Pons (tissue), 1 donor: ENCODE data around the gene NFIB.

Source experiments
- DNase-seq: peaks from one replicate; pipeline ENCODE4 v3.0.0-alpha.2; 2016; ENCODE audit warnings: low spot score

Gene NFIB

DNA sequence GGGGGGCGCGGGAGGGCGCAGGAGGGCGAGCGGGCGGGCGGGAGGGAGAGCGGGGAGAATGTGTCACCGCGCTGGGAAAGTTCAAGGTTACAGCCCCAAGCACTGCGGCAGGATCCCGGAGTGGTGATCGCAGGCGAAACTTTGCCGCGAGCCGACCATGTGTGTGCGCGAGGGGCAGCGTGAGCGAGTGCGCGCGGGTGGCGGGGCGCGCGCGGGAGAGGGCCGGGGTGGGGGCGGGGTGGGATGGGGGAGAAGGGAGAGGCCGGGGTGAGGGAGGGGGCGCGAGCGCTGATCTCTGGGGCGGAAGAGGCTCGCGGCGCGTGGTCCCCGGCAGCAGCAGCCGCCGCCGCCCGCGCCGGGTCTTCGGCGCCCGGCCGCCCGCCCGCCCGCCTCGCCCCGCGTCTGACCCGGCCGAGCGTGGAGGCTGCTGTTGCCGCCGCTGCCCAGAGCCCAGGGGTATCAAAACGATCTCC, at the start of gene NFIB:
NFIB (minus strand) TSS at position 191 of the 473 bp plus-strand sequence. CDS start 630 bp downstream, outside the sequence.
- peak; percentile 44 for DNase-seq

DNA sequence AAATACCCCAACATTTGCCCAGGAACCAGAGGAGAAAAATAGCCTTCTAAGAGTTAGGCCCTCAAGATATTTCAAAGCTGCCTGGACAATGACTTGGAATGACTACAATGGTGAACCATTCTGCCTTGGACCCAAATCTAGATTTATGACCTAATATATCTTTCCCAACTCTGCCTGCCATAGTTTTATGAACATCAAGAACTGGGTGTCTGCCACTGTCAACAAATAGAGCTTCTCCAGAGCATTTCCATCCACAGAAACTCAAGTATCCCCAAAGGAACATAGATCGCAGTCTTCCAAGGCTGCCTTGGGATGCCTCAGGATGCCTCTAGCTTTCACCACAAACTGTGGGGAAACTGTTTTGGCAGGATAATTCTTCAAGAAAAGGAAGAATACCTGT, 48.2 kb upstream of the NFIB start:
- DNase-seq: no peak

DNA sequence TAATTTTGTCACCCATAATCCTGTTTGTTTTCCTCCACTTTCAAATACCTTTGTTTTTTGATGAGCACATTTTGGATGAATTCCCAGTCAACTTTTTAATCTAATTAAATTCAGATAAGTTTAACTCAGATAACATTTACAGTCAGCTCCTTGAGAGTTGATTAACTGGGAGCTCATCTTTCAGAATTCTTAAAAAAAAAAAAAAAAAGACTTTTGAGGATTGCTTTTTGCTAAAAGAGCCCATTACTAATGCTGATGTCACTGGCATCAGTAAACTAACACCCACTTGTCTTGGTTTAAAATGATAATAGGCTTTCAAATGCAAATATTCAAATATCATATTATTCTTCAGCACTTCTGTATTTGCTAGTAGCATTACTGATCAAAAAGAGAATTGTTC, 47.1 kb upstream of the NFIB start:
- DNase-seq: no peak

DNA sequence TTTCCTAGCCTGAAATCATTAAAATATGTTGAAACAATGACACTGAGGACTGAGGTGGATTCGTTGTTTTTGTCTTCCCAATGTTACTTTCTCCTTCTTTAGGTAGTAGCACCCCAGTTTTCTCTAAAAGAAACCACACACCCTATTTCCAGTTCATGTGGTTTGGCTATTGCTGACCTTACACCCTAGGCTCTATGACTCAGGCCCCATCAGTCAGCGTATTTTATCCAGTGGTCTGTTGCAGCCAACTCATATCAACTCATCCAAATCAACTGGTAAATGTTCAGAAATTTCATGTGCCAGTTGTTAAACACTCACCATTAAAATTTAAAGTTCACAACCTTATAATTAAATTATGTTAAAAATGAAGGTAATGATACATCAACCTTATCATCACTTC, 44.6 kb upstream of the NFIB start:
- DNase-seq: no peak

DNA sequence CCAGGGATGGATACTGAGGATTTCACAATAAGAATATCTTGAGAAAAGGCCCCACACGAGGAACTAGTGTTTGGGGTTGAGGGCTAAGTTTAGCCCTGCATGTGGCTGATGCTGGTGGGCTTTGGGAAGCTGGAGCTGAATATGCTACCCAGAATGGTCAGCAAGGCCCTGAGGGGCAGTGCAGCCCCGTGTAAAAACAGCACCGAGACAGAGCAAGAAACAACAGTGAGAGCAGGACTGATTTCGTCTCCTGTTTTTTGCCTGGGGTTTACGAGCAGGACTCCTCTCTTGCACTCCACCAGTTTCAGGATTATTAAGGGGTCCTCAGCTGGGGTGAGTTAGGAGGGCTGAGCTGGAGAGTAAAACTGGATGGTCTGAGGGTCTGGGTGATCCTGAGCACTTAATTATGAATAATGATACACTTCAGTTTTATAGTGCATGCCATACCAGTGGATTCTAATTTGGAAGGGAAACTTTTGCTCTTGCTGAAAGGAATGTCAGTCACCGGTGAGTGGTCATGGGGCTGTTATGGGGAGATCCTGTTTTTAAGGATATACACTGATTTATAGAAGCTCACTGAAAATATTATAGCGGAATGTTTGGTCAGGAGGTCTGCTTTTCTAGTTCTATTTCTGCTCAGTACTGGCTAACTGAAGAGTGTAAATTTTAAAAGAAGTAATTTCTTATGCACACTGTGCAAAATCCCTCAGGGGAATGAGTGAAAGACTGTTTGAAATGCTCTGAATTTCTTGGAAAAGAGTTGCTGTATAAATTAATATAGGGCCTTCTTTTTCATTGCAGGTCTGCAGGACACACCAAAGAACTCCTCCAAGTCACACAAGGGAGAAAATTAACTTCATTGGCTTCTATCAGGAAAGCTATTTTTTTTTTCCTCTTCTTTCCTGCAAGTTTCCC, 42.7 kb upstream of the NFIB start:
- no peak for DNase-seq

DNA sequence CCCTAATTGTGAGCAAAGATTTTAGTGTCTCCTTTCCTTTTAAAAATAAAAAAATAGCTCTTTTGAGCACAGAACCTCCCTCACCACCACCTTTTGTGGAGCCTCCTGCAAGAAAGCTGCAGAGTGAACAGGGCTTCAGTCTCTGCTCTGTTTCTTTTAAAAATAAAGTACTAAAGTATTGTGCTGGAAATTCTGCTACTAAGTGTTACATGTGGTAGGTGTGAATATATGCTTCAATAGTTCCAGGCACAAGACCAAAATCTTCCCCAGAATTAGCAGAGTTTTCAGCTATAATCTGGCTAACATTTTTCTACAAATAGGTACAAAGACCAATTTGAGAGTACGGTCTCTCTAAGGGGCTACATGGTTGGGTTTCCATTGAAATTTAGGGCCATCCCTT, 40.3 kb upstream of the NFIB start:
- no peak for DNase-seq

DNA sequence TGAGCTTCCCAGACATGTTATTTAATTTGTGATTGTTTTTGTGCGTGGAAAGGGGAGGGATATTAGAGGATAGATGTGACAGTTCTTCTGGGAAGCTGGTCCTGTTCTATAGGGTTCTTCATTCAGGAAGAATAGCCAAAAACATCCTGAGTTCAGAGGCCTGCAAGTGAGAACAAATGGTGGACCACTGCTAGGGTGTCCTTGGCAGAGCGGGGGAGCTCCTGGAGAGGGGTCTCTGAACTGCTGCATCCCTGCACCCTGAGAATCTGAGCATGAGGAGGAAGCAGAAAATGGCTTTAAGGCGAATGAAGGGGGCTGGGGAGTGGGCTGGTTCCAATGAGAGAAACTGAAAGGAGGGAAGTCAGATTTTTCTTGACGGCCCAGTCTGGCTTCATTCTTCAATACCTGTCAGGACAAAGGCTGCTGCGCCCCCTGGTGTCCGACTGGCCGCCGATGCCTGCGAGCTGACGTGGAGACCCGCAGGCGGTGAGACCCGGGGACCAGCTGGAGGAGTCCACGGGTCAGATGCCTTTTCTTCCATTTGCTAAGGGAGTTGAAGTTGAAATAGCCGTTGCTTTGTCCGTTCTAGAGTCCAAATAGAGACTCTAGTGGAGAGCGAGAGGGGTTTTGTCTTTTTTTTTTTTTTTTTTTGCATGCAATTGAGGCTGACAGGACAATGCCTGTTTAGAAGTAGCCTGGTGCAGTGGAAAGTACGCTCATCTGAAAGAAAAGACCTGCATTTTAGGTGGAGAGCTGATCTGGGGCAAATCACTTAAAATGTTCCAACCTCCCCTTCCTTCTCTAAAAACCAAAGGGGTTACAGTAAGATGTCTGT, 39.5 kb upstream of the NFIB start:
- DNase-seq: peak; percentile 92

DNA sequence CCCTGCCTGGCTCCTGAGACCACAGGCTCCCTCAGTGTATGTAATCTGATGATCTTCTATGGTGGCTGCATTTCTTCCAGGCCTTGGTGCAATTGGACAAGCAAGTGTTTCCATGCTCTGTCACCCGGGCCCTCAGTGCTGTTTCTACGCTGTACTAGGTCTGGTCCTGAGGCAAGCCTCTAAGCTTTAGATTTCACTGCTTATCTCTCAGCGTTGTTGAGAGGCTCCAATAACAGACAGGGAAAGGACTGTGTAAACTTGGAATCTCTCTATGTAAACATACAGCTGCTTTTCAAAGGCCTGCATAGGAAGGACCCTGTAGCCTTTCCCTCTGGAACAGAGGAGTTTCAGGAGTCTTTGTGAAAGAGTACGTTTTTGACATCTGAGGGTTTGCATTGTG, 38.6 kb upstream of the NFIB start:
- DNase-seq: no peak

DNA sequence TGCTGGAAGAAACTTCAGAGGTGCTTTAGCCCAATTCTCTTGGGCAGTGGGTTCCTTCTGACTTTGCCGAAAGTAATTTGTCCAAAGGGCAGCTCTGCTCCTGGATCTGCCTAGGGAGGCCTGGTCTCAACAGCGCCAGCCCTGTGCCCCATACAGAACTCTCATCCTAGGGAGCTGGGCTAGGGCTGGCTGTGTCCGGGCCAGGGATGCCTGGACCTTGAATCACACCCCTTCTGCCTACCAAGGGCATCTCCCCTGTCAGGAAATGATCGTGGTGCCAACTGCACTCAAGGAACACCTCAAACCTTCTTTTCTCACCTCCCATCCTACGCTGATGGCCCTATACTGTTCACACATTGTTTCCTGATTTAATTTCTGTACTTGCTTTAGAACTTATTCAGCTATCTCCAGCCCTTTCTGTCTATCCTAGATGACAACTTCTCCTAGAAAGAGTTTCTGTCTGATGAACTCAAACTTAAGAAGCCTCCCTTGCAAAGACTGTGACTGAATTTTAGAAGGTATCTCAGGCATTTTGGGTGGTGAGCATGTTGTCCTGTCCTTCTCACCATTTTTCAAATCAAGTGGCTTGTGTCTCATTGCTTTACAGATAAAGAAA, 37.4 kb upstream of the NFIB start:
- DNase-seq: no peak

DNA sequence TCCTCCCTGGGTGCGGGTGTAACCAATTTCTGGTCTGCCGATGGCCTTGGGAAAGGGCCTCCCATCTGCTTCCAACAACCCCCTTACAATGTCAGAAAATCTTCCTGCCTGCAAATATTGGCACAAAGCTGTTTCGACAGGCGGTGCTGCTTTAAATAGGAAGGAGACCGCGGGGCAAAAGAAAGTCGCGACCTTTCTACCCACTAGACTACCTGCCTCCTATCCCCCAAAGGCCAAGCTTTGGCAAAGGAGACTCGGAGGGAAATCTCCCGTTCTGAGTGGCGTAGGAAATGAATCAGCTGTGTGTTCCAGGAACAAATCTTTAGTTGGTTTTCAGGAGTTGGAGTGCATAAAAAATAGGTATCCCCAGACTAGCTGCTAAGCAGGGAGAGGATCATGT, 36.8 kb upstream of the NFIB start:
- no peak for DNase-seq

DNA sequence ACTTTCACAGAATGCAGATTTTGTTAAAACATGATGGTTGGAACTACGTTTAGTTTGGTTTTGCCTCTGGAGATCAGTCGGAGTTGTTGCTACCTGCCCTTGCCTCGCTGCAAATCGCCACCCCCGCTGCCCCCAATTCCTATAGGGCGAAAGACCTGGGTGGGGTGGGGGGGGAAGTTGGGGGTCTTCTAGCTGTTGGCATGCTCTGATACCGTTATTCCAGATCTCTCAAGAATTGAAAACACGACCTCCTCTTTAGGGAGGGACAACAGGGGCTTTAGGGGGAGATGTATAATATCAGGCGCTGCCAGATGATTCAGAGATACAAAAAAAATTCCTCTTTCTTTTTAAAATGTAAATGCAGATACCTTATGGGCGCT, 36.4 kb upstream of the NFIB start:
- no peak for DNase-seq

DNA sequence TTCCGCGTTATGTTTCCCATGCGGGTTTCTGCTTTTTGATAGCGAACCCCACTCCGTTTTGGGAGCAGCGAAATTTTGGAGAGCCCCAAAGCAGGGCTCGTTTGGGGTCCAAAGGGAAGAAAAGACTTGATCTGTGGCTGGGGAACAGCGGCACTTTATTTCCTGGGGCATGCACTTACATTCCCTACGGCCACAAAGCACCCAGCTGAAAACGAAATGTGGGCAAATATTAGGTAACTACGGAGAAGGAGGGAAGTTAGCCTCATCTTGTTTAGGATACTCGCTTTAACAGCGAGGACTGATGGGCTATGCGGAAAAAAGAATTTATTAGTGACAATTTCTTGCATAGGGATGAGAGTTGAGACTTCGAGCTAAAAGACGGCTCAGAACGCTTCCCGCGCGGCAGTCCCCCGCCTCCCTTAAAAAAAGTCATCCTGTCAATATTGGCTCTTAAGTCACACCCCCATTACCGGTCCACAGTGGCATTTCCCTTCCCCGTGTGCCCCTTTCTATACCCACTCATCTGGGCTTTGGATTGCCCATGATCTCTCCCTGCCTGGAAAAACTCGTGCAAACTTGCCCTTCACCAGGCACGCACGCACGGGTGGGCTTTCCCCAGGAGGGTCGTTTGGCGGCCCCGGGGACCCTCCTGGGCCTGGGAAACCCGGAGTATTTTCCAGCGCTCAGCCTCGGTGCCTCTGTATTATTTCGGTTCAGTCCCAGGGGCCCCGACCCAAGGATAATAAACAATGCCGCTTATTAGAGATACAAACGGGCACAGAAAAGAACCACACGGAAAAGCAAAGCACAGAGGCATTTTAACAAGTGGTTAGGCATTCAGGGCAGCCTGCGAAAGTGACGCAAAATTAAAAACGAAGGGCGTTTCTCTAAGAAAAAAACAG, 35.8 kb upstream of the NFIB start:
- peak; percentile 45 for DNase-seq

DNA sequence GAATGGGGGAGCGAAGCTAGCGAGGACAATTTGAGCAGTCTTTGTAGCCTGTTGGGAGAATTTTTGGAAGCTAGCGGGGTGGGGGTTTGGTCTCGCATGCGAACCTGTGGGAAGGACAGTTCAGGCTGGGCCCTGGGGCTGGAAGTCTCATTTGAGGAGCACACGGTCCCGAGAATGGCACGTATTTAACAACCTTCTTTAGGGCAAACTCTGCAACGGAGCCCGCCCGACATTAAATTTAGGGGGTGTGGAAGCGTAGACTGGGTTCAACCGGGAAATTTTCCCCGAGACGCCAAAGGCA, 35.2 kb upstream of the NFIB start:
- DNase-seq: no peak

DNA sequence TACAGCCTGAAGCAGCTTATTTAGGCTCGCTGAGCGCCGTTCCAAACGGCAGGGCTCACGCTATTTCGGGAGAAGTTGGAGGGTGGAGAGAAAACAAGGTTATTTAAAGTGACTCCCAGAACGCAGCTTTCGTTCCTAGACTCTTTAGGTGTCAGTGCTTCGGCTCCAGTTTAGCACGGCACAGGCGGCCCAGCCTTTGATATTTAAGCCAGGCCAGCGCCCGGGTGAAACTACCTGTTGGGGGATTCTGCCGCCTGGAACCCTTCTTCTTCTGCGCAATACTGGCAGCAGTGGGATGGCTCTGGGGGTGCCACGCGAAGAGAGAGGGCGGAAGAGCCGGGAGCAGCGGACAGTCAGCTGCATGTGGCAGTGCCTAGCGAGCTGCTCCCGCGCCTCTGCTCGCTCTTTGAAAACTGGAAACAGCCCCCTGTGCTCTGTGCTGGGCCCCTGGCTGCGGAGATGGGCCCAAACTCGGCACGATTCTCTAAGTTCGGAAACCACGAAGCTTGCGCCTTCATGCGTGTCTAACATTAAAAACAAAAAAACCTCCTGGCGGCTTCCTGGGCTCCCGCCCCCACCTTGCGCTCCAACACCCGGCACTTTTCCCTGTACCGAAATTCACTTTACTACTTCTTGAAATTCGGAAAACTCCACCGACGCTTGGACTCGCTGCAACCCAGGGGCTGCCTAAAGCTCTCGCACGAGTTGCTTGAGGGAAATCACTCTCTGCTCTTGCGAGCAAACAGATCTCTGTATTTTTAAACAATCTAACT, 34.6 kb upstream of the NFIB start:
- no peak for DNase-seq

DNA sequence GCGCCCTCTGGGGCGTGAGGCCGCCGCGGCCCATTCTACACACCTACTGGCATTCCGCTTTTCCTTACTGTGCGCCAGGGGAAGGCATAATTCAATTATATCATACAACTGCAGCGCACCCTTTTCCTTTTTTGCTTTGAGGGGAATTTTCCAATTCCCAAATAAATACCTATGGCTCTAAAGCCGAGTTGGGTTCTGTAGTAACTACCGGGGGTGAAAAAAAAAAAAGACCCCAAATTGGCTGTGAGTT, 34.1 kb upstream of the NFIB start:
- DNase-seq: peak; percentile 52

DNA sequence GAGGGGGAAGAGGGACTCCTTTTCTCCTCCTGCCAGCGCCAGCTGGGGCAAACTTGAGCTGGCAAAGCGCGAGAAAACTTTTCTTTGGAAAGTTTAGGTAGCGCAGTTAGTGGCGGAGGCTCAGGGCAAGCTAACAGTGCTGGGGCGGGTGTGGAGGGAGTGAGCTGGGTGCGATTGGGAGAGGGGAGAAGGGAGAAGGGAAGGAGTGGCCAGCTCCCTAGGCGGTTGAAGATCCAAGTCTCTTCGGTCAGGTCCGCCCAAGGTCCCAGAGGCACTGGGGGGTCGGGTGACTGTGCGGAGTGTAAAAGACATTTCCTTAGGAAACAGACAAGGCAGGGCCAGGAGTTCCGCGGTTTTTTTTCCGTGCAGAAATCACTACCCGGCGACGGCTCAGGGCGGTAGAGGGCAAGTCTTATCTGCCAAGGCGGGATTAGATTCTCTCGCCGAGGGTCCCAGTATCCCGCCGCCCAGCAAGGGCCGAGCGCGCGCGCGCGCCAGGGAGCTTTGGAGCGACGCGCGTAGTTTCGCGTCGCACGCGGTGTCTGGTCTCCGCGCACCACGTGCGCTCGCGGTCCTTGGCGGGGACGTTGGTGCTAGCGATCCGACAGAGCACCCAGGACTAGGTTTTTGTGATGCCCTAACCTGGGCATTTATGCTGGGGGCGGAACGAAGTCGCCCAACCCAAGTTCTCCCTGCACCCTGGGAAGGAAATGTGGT, 33.6 kb upstream of the NFIB start:
- DNase-seq: no peak

DNA sequence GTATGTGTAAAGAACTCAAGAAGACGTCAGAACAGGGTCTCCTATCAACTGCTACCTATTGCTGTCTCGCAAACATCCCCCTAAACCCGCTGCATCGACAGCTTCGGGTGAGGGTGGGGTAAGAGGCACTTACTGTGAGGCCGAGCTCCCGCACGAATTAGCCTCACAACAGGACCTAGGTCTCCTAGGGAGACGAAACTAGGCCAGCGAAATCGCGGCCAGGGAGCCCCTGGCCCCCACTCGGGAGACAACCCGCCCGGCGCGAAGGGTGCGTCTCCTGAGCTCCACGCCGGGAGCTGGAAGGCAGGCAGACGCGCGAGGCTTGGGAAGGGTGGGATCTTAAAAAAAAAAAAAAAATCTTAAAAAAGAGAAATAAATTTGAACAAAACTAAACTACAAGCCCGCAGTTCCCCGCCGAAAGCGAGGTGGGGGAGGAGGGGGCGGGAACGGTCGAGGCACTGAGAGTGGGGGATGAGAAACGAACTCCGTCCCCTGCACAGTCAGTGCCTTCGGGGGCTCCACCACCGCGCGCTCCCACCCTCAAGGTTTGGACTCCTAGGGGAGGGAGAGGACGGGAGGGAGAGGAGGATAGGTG, 33.0 kb upstream of the NFIB start:
- DNase-seq: no peak

DNA sequence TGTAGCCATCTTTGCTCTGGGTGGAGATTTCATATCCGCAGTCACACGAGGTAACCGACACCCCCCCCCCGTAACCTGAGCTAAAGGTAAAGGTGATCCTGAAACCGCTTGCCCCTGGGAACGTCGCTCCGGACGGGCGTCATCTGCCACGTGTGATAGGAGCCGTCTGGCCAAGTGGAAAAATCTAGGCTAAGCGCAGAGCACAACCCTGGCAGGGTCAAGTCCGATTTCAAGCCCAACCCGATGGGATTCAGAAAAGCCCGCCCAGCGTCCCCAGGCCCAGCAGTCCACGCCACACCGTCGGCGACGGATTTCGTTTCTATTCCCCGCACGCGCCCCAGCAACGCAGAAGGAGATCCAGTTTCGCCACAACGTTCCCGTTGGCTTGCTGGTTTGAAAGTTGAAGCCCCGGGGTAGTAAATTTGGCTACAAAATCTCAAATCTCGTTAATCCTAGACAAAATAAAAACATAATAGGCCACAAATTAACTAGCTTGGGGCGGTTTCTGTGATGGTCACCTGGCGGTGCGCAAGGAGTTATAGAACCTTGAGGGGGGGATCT, 32.4 kb upstream of the NFIB start:
- no peak for DNase-seq

DNA sequence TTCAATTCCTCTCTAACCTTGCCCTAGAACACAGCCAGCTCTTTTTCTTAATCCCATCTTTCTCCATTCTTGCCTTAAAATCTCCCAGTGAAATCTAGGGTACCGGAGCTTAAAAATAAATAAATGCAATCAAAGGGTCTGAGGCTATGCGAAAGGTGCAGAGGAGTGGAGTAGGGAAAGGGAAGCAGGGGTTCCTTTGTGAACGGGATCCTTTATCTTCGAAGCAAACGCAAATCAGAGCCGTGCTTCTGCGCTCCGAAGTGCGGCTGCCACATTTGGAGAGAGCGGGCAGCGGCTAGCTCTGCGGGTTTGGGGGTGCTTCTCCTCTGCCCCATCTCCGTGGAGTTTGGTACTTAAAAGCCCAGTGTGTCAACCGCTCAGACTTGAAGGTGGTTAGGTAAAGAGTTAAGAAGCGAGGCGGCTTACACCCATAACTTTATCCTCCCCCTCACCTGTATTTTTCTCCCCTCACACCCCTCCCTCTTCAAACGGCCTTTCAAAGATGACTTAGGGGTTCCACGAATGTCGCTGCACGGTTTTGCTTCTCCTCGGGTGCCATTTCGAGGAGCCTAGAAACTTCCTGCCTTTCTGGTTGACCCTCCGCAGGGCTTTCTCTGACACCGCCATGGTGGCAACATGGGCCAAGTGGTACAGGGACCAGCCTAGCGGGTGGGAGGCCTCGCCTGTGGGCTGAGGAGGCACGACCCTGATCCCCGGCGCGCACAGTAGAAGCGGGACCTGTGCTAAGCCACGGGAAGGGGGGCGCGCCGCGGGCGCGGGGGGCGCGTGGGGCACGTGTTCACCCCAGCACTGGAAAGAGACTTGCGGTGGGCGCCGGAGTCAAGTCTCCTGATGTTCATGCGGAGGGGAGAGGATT, 31.7 kb upstream of the NFIB start:
- no peak for DNase-seq
